GM23338 (cell line): ENCODE data around the gene SMAD1. TPM values are rescaled to one million over a fixed set of nuclear protein-coding genes. Genes with fewer than 3 reads are reported as not detected.
A peak's percentile ranks its signal among the peaks of the same experiment; 100 is the strongest.

Source experiments
- ATAC-seq: fragments of 200-7000 bp; cut with Tn5 transposase; 3 replicates; pipeline ENCODE4 v1.9.1; 2020
- DNase-seq: peaks from one replicate; pipeline ENCODE4 v3.0.0-alpha.2; 2015; ENCODE audit warnings: low spot score
- H2AFZ ChIP-seq: fragments of 200-600 bp; sonication (generic); 2 replicates; pipeline ENCODE4 v1.8.0; 2016; ENCODE audit warnings: antibody characterized with exemption, mild to moderate bottlenecking, moderate library complexity
- H3F3A ChIP-seq: fragments of 200-600 bp; sonication (generic); replicated peaks from 2 replicates; pipeline ENCODE4 v1.8.0; 2017; ENCODE audit warnings: antibody characterized with exemption, mixed run types, low read depth
- H3K27ac ChIP-seq: fragments of 200-600 bp; sonication (generic); 2 replicates; pipeline ENCODE4 v1.6.1; 2016; ENCODE audit warnings: low read depth
- H3K27me3 ChIP-seq: fragments of 200-600 bp; sonication (generic); 2 replicates; pipeline ENCODE4 v1.8.0; 2016; ENCODE audit warnings: mild to moderate bottlenecking, mixed run types, moderate library complexity; ENCODE audit not compliant: insufficient read depth
- H3K36me3 ChIP-seq: fragments of 200-600 bp; sonication (generic); 2 replicates; pipeline ENCODE4 v1.8.0; 2016; ENCODE audit warnings: mild to moderate bottlenecking; ENCODE audit not compliant: insufficient read depth
- H3K4me1 ChIP-seq: fragments of 200-600 bp; sonication (generic); 2 replicates; pipeline ENCODE4 v1.8.0; 2016; ENCODE audit warnings: mild to moderate bottlenecking, moderate library complexity; ENCODE audit not compliant: insufficient read depth
- H3K4me2 ChIP-seq: fragments of 200-600 bp; sonication (generic); 2 replicates; pipeline ENCODE4 v1.7.1; 2017; ENCODE audit warnings: mixed run types
- H3K4me3 ChIP-seq: fragments of 200-600 bp; sonication (generic); 2 replicates; pipeline ENCODE4 v1.6.1; 2016; ENCODE audit warnings: mixed run types
- H3K79me2 ChIP-seq: fragments of 200-600 bp; sonication (generic); replicated peaks from 2 replicates; pipeline ENCODE4 v1.8.0; 2017; ENCODE audit warnings: mild to moderate bottlenecking; ENCODE audit not compliant: insufficient read depth
- H3K9me2 ChIP-seq: fragments of 200-600 bp; sonication (generic); 2 replicates; pipeline ENCODE4 v1.8.0; 2017; ENCODE audit not compliant: insufficient read depth
- H4K20me1 ChIP-seq: fragments of 200-600 bp; sonication (generic); replicated peaks from 2 replicates; pipeline ENCODE4 v1.8.0; 2017; ENCODE audit warnings: mild to moderate bottlenecking; ENCODE audit not compliant: insufficient read depth
- H3K27ac Mint-ChIP-seq: 2 replicates; pipeline ENCODE4 v1.8.0; 2020; ENCODE audit warnings: inconsistent platforms, mild to moderate bottlenecking, moderate library complexity, mixed read lengths
- H3K27me3 Mint-ChIP-seq: 3 replicates; pipeline ENCODE4 v1.8.0; 2022; ENCODE audit warnings: low read depth, mild to moderate bottlenecking, moderate library complexity, mixed read lengths, inconsistent platforms; ENCODE audit not compliant: insufficient read depth, poor library complexity
- H3K36me3 Mint-ChIP-seq: 3 replicates; pipeline ENCODE4 v1.8.0; 2021; ENCODE audit warnings: low read depth, mild to moderate bottlenecking, inconsistent platforms, moderate library complexity, mixed read lengths
- H3K4me1 Mint-ChIP-seq: 3 replicates; pipeline ENCODE4 v1.8.0; 2020; ENCODE audit warnings: mild to moderate bottlenecking, inconsistent platforms, mixed read lengths
- H3K4me3 Mint-ChIP-seq: 3 replicates; pipeline ENCODE4 v1.8.0; 2021; ENCODE audit warnings: moderate library complexity, mild to moderate bottlenecking, inconsistent platforms, mixed read lengths
- H3K9me3 Mint-ChIP-seq: 3 replicates; pipeline ENCODE4 v1.8.0; 2020; ENCODE audit warnings: moderate library complexity, mild to moderate bottlenecking, inconsistent platforms, mixed read lengths
- CREB1 ChIP-seq: fragments of 250-450 bp; sonication (Bioruptor Pico); IDR thresholded peaks from 2 replicates; pipeline ENCODE4 v1.5.0; 2020; ENCODE audit warnings: low read depth, mild to moderate bottlenecking, moderate library complexity
- EZH2 ChIP-seq: fragments of 200-600 bp; sonication (generic); IDR thresholded peaks from one replicate; pipeline ENCODE4 v1.8.0; 2017; ENCODE audit warnings: antibody characterized with exemption, mild to moderate bottlenecking, low read depth; ENCODE audit not compliant: unreplicated experiment
- EZH2phosphoT487 ChIP-seq: fragments of 200-600 bp; sonication (generic); IDR thresholded peaks from one replicate; pipeline ENCODE4 v1.8.1; 2018; ENCODE audit warnings: antibody characterized with exemption; ENCODE audit not compliant: unreplicated experiment
- JUNB ChIP-seq: IDR thresholded peaks from one replicate; pipeline ENCODE4 v1.6.1; 2016; ENCODE audit warnings: antibody characterized with exemption; ENCODE audit not compliant: unreplicated experiment
- NANOG ChIP-seq: IDR thresholded peaks from 2 replicates; pipeline ENCODE4 v1.6.1; 2016; ENCODE audit warnings: antibody characterized with exemption, borderline replicate concordance
- POLR2AphosphoS5 ChIP-seq: IDR thresholded peaks from 2 replicates; pipeline ENCODE4 v1.6.1; 2016; ENCODE audit warnings: antibody characterized with exemption, low read depth
- STAT1 ChIP-seq: IDR thresholded peaks from one replicate; pipeline ENCODE4 v1.6.1; 2016; ENCODE audit warnings: antibody characterized with exemption; ENCODE audit not compliant: unreplicated experiment
- ZNF114 ChIP-seq: fragments of 250-450 bp; sonication (Bioruptor Pico); IDR thresholded peaks from 2 replicates; pipeline ENCODE4 v1.5.0; 2020; ENCODE audit warnings: mild to moderate bottlenecking, moderate library complexity
- ZNF331 ChIP-seq: fragments of 250-450 bp; sonication (Bioruptor Pico); IDR thresholded peaks from 2 replicates; pipeline ENCODE4 v1.5.0; 2020; ENCODE audit warnings: low read depth, mild to moderate bottlenecking, moderate library complexity
- ZNF462 ChIP-seq: fragments of 250-450 bp; sonication (Bioruptor Pico); IDR thresholded peaks from 2 replicates; pipeline ENCODE4 v1.5.0; 2020; ENCODE audit warnings: mild to moderate bottlenecking, moderate library complexity
- polyA plus RNA-seq: library from polyadenylated mRNA; unstranded; fragments of >200 nt; fragmentation: Nextera tagmentation; extraction: Ambion mirVana; gene quantifications from 2 replicates; pipeline ENCODE4 v1.2.1, GENCODE V29; 2016
- total RNA-seq: library from RNA; depleted of rRNA; stranded (reverse); fragments of >200 nt; shearing (Covaris generic); gene quantifications from 2 replicates; pipeline ENCODE4 v1.2.3, GENCODE V29; 2014
- TF ChIP-seq, protein P1 (sequence below): IDR thresholded peaks from 2 replicates; pipeline ENCODE4 v1.6.1; 2016; ENCODE audit warnings: antibody characterized with exemption
- TF ChIP-seq, protein P2 (sequence below): IDR thresholded peaks from one replicate; pipeline ENCODE4 v1.6.1; 2018; ENCODE audit warnings: antibody characterized with exemption; ENCODE audit not compliant: unreplicated experiment
- TF ChIP-seq, protein P3 (sequence below), 2 experiments: fragments of 200-600 bp in 1 of 2; sonication (generic) in 1 of 2; conservative IDR thresholded peaks; 2 replicates each; pipeline versions ENCODE4 v1.5.1 to v1.6.1; 2016 to 2017; ENCODE audit warnings: antibody characterized with exemption in 2 of 2, low read depth in 2 of 2, mild to moderate bottlenecking in 2 of 2, moderate library complexity in 1 of 2

The SMAD1 gene
- total and polyA plus RNA-seq, 2 experiments from 2014 or later, result 19.8 to 33.6 TPM

DNA sequence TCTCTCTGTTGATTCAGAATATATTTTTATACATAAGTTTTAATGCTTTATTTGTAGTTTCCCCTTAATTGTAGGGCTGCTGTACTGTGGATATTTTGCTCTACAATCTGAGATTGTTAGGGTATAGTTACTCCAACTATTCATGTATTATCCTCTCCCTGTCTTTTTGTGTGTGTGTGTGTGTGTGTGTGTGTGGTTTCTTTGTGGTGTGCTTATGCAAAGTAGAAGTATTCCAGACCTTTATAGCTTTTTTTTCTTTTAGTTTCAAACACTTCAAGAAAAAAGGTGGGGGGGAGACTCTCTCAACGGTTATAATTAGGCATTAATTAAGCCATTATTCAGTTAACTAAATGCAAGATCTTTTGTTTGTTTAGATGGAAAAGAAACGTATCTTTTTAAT is 6.7 kb downstream of the SMAD1 start:
- Histone ChIP-seq H4K20me1 (0 out of 2 replicates have a peak, but pooled peaks cover 5% of the 10 kb centered on the region), H3K27me3 (no peaks in the 10 kb centered on the region), H3K36me3 (no peaks in the 10 kb centered on the region), H3K4me2 (0 out of 2 replicates have a peak overlapping the region, but pooled peaks have one; percentile 26), H2AFZ (no peak overlapping the region), H3K4me3 (no peak overlapping the region), H3K4me1 (peaks cover 28% of the 10 kb centered on the region), H3K79me2 (peaks cover 99% of the 10 kb centered on the region), H3K9me2 (no peaks in the 10 kb centered on the region), H3F3A (no peaks in the 10 kb centered on the region), H3K27ac (no peak overlapping the region)
- Mint-ChIP-seq H3K4me3 (no peak overlapping the region), H3K4me1 (peaks cover 21% of the 10 kb centered on the region), H3K36me3 (no peaks in the 10 kb centered on the region), H3K27ac (peak overlapping the region; percentile 49; the same call in 1 of the 2 replicates), H3K27me3 (no peaks in the 10 kb centered on the region), H3K9me3 (no peaks in the 10 kb centered on the region)
- DNase-seq (no peak), ATAC-seq (no peak)
- TF ChIP-seq ZNF462 (CRISPR knock-in tag) (no peak), CREB1 (CRISPR knock-in tag) (no peak), ZNF331 (no peak), POLR2AphosphoS5 (no peak), ZNF114 (CRISPR knock-in tag) (no peak), NANOG (no peak), EZH2 (no peak), EZH2phosphoT487 (no peak), STAT1 (no peak), JUNB (no peak)
- TF ChIP-seq, protein P1, sequence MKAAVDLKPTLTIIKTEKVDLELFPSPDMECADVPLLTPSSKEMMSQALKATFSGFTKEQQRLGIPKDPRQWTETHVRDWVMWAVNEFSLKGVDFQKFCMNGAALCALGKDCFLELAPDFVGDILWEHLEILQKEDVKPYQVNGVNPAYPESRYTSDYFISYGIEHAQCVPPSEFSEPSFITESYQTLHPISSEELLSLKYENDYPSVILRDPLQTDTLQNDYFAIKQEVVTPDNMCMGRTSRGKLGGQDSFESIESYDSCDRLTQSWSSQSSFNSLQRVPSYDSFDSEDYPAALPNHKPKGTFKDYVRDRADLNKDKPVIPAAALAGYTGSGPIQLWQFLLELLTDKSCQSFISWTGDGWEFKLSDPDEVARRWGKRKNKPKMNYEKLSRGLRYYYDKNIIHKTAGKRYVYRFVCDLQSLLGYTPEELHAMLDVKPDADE, result no peak
- TF ChIP-seq, protein P2, sequence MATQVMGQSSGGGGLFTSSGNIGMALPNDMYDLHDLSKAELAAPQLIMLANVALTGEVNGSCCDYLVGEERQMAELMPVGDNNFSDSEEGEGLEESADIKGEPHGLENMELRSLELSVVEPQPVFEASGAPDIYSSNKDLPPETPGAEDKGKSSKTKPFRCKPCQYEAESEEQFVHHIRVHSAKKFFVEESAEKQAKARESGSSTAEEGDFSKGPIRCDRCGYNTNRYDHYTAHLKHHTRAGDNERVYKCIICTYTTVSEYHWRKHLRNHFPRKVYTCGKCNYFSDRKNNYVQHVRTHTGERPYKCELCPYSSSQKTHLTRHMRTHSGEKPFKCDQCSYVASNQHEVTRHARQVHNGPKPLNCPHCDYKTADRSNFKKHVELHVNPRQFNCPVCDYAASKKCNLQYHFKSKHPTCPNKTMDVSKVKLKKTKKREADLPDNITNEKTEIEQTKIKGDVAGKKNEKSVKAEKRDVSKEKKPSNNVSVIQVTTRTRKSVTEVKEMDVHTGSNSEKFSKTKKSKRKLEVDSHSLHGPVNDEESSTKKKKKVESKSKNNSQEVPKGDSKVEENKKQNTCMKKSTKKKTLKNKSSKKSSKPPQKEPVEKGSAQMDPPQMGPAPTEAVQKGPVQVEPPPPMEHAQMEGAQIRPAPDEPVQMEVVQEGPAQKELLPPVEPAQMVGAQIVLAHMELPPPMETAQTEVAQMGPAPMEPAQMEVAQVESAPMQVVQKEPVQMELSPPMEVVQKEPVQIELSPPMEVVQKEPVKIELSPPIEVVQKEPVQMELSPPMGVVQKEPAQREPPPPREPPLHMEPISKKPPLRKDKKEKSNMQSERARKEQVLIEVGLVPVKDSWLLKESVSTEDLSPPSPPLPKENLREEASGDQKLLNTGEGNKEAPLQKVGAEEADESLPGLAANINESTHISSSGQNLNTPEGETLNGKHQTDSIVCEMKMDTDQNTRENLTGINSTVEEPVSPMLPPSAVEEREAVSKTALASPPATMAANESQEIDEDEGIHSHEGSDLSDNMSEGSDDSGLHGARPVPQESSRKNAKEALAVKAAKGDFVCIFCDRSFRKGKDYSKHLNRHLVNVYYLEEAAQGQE, result no peak
- TF ChIP-seq, protein P3, sequence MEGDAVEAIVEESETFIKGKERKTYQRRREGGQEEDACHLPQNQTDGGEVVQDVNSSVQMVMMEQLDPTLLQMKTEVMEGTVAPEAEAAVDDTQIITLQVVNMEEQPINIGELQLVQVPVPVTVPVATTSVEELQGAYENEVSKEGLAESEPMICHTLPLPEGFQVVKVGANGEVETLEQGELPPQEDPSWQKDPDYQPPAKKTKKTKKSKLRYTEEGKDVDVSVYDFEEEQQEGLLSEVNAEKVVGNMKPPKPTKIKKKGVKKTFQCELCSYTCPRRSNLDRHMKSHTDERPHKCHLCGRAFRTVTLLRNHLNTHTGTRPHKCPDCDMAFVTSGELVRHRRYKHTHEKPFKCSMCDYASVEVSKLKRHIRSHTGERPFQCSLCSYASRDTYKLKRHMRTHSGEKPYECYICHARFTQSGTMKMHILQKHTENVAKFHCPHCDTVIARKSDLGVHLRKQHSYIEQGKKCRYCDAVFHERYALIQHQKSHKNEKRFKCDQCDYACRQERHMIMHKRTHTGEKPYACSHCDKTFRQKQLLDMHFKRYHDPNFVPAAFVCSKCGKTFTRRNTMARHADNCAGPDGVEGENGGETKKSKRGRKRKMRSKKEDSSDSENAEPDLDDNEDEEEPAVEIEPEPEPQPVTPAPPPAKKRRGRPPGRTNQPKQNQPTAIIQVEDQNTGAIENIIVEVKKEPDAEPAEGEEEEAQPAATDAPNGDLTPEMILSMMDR (conservative IDR thresholded peaks at IDR 0.05; ENCODE audit: low read depth in 2 of 2), result no peak
